Dermis blood vessel endothelial cell (primary cell): ENCODE measurements around the gene IL17RE. TPM values are rescaled to one million over a fixed set of nuclear protein-coding genes. Genes with fewer than 3 reads are reported as not detected.
A peak's percentile ranks its signal among the peaks of the same experiment; 100 is the strongest.
"Not testable (repeated sequence)": the region's sequence is repeated elsewhere in the genome, so short reads cannot be mapped to it uniquely, and the experiment has no call there.

Source experiments
- DNase-seq: peaks from one replicate; pipeline ENCODE4 v3.0.0; 2010
- total RNA-seq: library from RNA; depleted of rRNA; stranded (reverse); fragments of >200 nt; gene quantifications from 2 replicates; pipeline ENCODE4 v1.2.3, GENCODE V29; 2014

Gene IL17RE
- total RNA-seq, 1 donor from 2014 or later, result 0.17 TPM

- DNase-seq, result no peak
Measured at GRCh38 chr3:9883706-9884554, 18.7 kb upstream of the IL17RE start.

GRCh38 chr3:9884555-9885165, 18.0 kb upstream of the IL17RE start:
- DNase-seq, result no peak

GRCh38 chr3:9886328-9886727, 16.3 kb upstream of the IL17RE start:
- no peak for DNase-seq

- no peak for DNase-seq
Measured at GRCh38 chr3:9887480-9887879, 15.2 kb upstream of the IL17RE start.

- DNase-seq, result no peak
Measured at GRCh38 chr3:9888540-9888939, 14.1 kb upstream of the IL17RE start.

- DNase-seq, result no peak
Measured at GRCh38 chr3:9889405-9889804, 13.2 kb upstream of the IL17RE start.

- peak; percentile 93 for DNase-seq
Measured at GRCh38 chr3:9890249-9891071, 12.2 kb upstream of the IL17RE start, which contains the start of gene JAGN1. JAGN1 (plus strand) TSS chr3:9890610; CDS start chr3:9890723, 113 bp downstream.

GRCh38 chr3:9891072-9891622, 11.5 kb upstream of the IL17RE start:
- DNase-seq, result no peak

GRCh38 chr3:9893739-9894138, 8.9 kb upstream of the IL17RE start:
- DNase-seq, result no peak

- DNase-seq, result not testable (repeated sequence)
Measured at GRCh38 chr3:9895715-9896114, 6.9 kb upstream of the IL17RE start.

GRCh38 chr3:9896755-9897407, 5.8 kb upstream of the IL17RE start:
- not testable (repeated sequence) for DNase-seq

- DNase-seq, result peak; percentile 86
Measured at GRCh38 chr3:9897408-9898372, 5.0 kb upstream of the IL17RE start.

- no peak for DNase-seq
Measured at GRCh38 chr3:9898467-9899241, 4.0 kb upstream of the IL17RE start.

- no peak for DNase-seq
Measured at GRCh38 chr3:9899289-9899791, 3.3 kb upstream of the IL17RE start.

- DNase-seq, result not testable (repeated sequence)
Measured at GRCh38 chr3:9900965-9901415, 1.7 kb upstream of the IL17RE start.

GRCh38 chr3:9901967-9902366, 681 bp upstream of the IL17RE start:
- peak; percentile 81 for DNase-seq

GRCh38 chr3:9903238-9903624, 583 bp downstream of the IL17RE start:
- DNase-seq, result peak; percentile 52

- no peak for DNase-seq
Measured at GRCh38 chr3:9903904-9904303, 1.3 kb downstream of the IL17RE start.

- DNase-seq, result no peak
Measured at GRCh38 chr3:9906480-9906879, 3.8 kb downstream of the IL17RE start.

GRCh38 chr3:9908286-9908685, 5.6 kb downstream of the IL17RE start:
- DNase-seq, result no peak
